B cell (primary cell): ENCODE data around the gene CYTL1.

Experiments used
- EZH2 ChIP-seq: IDR thresholded peaks from 2 replicates; pipeline ENCODE4 v1.6.1; 2012; ENCODE audit warnings: borderline replicate concordance, low read depth, mild to moderate bottlenecking, moderate library complexity, low read length; ENCODE audit not compliant: insufficient read depth, poor library complexity, severe bottlenecking
- TF ChIP-seq, protein P1 (sequence below): fragments of 200-600 bp; IDR thresholded peaks from one replicate; pipeline ENCODE4 v1.8.0; 2022; ENCODE audit warnings: antibody characterized with exemption, mild to moderate bottlenecking

- TF ChIP-seq, protein P1, sequence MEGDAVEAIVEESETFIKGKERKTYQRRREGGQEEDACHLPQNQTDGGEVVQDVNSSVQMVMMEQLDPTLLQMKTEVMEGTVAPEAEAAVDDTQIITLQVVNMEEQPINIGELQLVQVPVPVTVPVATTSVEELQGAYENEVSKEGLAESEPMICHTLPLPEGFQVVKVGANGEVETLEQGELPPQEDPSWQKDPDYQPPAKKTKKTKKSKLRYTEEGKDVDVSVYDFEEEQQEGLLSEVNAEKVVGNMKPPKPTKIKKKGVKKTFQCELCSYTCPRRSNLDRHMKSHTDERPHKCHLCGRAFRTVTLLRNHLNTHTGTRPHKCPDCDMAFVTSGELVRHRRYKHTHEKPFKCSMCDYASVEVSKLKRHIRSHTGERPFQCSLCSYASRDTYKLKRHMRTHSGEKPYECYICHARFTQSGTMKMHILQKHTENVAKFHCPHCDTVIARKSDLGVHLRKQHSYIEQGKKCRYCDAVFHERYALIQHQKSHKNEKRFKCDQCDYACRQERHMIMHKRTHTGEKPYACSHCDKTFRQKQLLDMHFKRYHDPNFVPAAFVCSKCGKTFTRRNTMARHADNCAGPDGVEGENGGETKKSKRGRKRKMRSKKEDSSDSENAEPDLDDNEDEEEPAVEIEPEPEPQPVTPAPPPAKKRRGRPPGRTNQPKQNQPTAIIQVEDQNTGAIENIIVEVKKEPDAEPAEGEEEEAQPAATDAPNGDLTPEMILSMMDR: no peak
- no peak for TF ChIP-seq EZH2
Observed at GRCh38 chr4:4984186-4984585, 35.1 kb downstream of the CYTL1 start.
